Measurements from ENCODE around the gene CTNNA2. TPM values are rescaled to one million over a fixed set of nuclear protein-coding genes. Genes with fewer than 3 reads are reported as not detected.

Gene CTNNA2
- total RNA-seq, 1 experiment from 2014 or later: 5.5 TPM

DNA sequence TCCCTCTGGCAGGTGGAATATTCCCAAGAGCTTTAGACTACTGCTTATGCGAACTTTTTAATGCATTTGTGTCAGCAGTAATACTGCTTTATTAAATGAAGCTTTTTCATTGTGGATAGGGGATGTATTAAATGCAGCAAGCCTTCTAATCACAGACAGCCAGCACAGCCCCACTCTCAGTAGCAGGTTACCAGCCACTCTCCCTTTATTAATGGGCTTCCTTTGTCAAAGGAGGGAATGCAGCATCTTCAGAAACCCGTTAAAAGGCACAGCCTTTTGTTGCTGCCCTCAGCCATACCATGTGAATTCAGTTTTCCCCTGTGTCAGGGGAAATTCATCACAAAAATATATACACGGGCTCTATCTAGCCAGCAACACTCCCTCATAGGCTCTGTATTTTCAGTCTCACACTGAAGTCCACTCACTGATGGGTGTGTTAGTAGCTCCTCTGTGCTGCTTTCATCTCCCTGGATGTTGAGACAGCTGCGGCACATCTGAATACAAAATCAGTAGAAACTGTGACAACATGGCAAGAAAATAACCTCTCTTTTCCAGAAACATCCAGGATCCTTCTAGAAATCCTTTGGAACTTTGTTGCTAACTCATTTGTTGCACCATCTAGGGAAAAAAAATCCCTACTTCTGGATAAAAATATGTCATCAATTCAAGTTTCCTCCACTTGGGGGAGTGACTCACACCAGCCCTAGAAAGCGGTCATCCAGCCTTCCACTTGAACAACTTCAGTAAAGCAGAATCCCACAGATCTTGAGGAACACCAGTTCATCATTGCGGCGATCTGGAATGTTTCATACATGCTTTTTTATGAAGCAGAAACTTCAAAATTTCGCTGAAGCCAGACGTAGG is 743.3 kb downstream of the CTNNA2 start:
- Histone ChIP-seq H2AFZ (ENCODE audit: low read length) (no peak overlapping the region), H4K8ac (replicated peaks; ENCODE audit: insufficient read length, low read depth, low read length) (no peak overlapping the region), H3T11ph (ENCODE audit: low read length) (no peak overlapping the region), H3K9ac (ENCODE audit: extremely low read depth, insufficient read length, low read length) (no peak overlapping the region), H3K79me1 (ENCODE audit: insufficient read depth, low read depth, low read length, poor library complexity, severe bottlenecking) (no peaks in the 10 kb centered on the region), H3K79me2 (ENCODE audit: insufficient read depth, low read length) (no peaks in the 10 kb centered on the region), H4K91ac (ENCODE audit: insufficient read length, low read depth, low read length) (no peak overlapping the region), H2BK20ac (ENCODE audit: low read depth, low read length, poor library complexity, severe bottlenecking) (no peak overlapping the region), H3K4me1 (ENCODE audit: insufficient read depth, low read length) (no peaks in the 10 kb centered on the region), H4K5ac (ENCODE audit: insufficient read length, low read depth, low read length) (no peak overlapping the region), H3K9me3 (ENCODE audit: control insufficient read depth, low read depth, low read length) (no peaks in the 10 kb centered on the region), H2BK5ac (ENCODE audit: insufficient read length, low read length) (no peak overlapping the region), H3K27me3 (ENCODE audit: insufficient read depth, low read length) (no peaks in the 10 kb centered on the region), H3K27ac (ENCODE audit: insufficient read length, low read depth, low read length) (no peak overlapping the region), H3K18ac (ENCODE audit: insufficient read length, low read depth, low read length) (no peak overlapping the region), H3K56ac (ENCODE audit: insufficient read length, low read depth, low read length) (no peak overlapping the region), H2BK12ac (ENCODE audit: insufficient read length, low read depth, low read length) (no peak overlapping the region), H2BK120ac (ENCODE audit: low read depth, low read length, poor library complexity, severe bottlenecking) (no peak overlapping the region), H2AK5ac (ENCODE audit: insufficient read length, low read length) (no peak overlapping the region), H3K4ac (ENCODE audit: low read depth, low read length) (no peak overlapping the region), H3K4me2 (ENCODE audit: insufficient read depth, insufficient read length, low read length) (no peak overlapping the region), H3K14ac (ENCODE audit: insufficient read depth, low read length) (no peak overlapping the region), H3K23ac (ENCODE audit: insufficient read length, low read depth, low read length) (no peak overlapping the region), H4K20me1 (ENCODE audit: control insufficient read depth, insufficient read depth, insufficient read length) (no peaks in the 10 kb centered on the region), H2BK15ac (ENCODE audit: low read depth, low read length) (no peak overlapping the region), H3K23me2 (ENCODE audit: insufficient read length, low read depth, low read length, poor library complexity, severe bottlenecking) (no peaks in the 10 kb centered on the region)
- Mint-ChIP-seq H3K4me3 (no peak overlapping the region), H3K36me3 (ENCODE audit: insufficient read depth in 1 of 3, low read depth in 3 of 3) (no peaks in the 10 kb centered on the region), H3K27ac (no peak overlapping the region), H3K27me3 (ENCODE audit: low read depth) (no peaks in the 10 kb centered on the region; the same call in 1 of the 2 replicates), H3K9me3 (no peaks in the 10 kb centered on the region), H3K4me1 (peaks cover 5% of the 10 kb centered on the region in 2 experiments)
- DNase-seq: peak; percentile 33
- no CpG with 5 or more reads among the region's 9 CpGs for WGBS (ENCODE audit: extremely low coverage, insufficient read length, low lambda C conversion rate)
- TF ChIP-seq, protein P1, sequence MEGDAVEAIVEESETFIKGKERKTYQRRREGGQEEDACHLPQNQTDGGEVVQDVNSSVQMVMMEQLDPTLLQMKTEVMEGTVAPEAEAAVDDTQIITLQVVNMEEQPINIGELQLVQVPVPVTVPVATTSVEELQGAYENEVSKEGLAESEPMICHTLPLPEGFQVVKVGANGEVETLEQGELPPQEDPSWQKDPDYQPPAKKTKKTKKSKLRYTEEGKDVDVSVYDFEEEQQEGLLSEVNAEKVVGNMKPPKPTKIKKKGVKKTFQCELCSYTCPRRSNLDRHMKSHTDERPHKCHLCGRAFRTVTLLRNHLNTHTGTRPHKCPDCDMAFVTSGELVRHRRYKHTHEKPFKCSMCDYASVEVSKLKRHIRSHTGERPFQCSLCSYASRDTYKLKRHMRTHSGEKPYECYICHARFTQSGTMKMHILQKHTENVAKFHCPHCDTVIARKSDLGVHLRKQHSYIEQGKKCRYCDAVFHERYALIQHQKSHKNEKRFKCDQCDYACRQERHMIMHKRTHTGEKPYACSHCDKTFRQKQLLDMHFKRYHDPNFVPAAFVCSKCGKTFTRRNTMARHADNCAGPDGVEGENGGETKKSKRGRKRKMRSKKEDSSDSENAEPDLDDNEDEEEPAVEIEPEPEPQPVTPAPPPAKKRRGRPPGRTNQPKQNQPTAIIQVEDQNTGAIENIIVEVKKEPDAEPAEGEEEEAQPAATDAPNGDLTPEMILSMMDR (conservative IDR thresholded peaks at IDR 0.05): peak; percentile 67

Data from H9 (cell line).